IMR-90 (cell line): ENCODE data around the gene WDR45B.

ENCODE experiments used
- CTCF ChIP-seq: conservative IDR thresholded peaks from 2 replicates; pipeline ENCODE4 v1.5.1; 2012; ENCODE audit warnings: mild to moderate bottlenecking, low read depth, low read length, improper control_type of control experiment
- FOS ChIP-seq: fragments of 150-350 bp; IDR thresholded peaks from 2 replicates; pipeline ENCODE4 v1.6.1; 2016; ENCODE audit warnings: low read depth, low read length
- MAFK ChIP-seq: IDR thresholded peaks from 2 replicates; pipeline ENCODE4 v1.6.1; 2012; ENCODE audit warnings: low read depth, low read length, improper control_type of control experiment
- MXI1 ChIP-seq: IDR thresholded peaks from 2 replicates; pipeline ENCODE4 v1.6.1; 2012; ENCODE audit warnings: low read depth, mild to moderate bottlenecking, low read length, moderate library complexity, borderline replicate concordance

DNA sequence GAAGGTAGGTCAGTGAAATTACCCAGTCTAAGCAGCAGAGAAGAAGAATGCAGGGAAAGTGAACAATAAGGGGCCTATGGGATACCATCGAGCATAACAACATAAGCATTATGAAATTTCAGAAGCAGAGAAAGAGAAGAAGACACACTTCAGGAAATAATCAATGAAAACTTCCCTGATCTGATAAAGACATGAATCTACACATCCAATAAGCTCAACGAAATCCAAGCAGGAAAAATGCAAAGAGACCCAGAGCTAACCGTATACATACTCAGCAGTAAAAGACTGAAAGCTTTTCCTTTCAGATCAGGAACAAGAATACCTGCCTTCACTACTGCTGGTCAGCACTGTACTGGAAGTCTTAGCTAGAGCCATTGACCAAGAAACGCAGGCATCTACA lies 38.6 kb downstream of the WDR45B start:
- TF ChIP-seq FOS (no peak), CTCF (no peak), MXI1 (no peak), MAFK (no peak)
